NCI-H187 (cell line): ENCODE measurements around the gene ISX.
"Not testable (repeated sequence)": the region's sequence is repeated elsewhere in the genome, so short reads cannot be mapped to it uniquely, and the experiment has no call there.

Experiments used
- DNase-seq, 2 experiments: peaks; one replicate each; lab custom pipeline; 2025; lab: John Stamatoyannopoulos, UW

ISX gene

GRCh38 chr22:35065796-35066218 is at the start of gene ISX:
ISX (plus strand) TSS chr22:35066158; CDS start chr22:35067088, 930 bp downstream.
- DNase-seq: no peak

DNA sequence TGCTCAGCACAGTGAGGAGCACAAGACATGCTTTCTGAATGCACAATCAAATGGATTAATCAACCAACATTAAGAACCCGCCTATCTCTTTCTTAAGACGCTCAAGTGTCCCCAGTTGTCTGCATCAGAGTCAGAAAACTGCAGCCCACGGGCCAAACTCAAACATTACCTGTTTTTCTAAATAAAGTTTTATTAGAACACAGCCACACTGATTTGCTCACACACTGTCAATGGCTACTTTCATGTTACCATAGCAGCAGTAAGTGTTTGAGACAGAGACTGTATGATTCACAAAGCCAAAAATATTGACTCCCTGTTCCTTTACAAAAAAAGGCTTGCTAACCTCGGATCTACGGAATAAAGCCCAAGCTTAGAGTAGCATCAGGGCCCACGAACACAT is 49.0 kb upstream of the ISX start:
- DNase-seq: no peak

- no peak for DNase-seq
These were observed 47.0 kb upstream of the ISX start for GRCh38 chr22:35018995-35019394.

DNA sequence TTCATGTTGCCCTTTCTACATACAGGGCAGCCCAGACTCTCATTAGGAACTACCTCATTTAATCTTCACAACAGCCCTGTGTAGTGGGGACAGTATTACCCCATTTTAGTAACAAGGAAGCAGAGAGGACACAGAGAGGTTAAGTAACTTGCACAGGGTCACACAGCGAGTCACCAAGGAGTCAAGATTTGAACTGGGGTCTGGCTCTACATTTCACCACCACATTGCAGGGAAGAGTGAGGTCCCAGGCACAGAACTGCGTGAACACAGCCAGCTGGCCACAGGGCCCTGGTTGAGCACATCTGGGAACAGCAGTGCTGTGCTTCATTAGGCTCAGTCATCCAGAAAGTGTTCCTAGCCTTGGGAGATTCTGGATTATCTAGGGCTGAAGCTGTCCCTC is 45.4 kb upstream of the ISX start:
- DNase-seq: no peak

DNA sequence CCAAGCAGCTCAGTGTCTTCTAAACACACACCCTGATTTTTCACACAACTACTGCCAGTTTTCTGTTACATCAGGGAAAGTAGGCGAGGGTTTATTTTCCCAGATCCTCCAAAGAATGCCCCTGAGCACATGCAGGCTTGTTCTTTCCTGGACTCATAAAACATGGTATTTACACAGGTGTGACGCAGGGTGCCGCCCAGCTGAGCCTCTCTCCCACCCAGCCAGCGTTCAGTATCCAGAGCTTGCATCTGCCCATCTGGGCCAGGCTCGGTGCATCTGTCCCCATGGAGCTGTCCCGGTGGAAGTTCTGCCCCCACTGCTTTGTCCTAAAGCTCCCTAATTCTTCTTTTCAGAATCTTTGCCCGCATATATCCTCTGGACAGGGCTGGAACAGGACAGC is 44.8 kb upstream of the ISX start:
- DNase-seq: no peak

DNA sequence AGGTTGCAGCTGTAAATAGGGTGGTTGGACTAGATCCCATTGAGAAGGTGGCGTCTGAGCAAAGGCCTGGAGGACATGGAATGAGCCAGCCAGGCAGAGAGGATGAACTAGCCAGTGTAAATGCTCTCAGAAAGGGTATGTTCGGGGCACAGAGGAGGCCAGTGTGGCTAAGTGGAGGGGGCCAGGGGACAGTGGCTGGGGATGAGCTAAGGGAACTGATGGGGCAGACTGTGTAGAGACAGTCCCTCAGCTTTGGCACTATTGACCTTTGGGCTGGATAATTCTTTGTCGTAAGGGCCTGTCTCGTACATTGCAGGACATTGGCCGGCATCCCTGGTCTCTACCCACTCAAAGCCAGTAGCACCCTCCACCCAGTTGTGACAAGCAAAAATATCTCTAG is 43.7 kb upstream of the ISX start:
- no peak for DNase-seq

DNA sequence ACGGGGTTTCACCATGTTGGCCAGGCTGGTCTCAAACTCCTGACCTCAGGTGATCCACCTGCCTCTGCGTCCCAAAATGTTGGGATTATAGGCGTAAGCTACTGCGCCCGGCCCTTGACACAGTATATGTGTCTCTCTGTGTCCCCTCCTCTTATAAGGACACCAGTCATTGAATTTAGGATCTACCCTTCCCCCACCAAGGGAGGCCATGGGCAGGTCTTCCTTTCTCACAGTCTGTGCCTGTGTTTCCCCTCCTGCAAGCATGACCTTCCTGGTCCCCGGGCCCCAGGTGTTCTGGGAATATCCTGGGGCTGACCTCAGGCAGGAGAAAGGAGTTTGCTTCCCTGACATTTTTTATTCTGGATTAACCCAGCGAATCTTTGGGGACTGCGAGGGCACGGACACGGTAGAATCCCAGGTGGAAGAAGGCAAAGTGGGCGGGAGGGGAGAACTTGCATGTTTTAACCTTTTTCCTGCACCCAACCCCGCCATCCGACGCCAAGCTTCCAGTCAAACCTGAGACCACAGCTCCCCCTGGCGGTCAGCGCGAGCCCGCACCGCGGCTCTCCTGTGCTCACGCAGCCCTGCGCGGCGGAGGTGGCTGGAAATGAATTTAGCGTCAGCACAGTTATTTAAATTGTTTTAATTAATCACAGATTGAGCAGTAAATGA is 42.1 kb upstream of the ISX start:
- no peak for DNase-seq

DNA sequence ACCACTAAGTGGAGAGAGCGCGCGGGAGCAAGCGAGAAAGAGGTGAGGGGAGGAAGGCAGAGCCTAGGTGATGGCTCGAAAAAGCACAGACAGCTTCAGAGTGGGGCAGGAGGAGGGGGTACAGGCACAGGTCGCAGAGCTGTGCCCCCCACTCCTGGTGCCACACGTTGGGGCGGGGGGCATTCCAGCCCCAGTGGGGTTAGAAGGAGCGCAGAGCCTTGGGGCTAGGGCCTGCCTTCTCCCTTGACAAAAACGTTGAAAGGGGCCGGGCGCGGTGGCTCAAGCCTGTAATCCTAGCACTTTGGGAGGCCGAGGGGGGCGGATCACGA is 41.6 kb upstream of the ISX start:
- DNase-seq: no peak

DNA sequence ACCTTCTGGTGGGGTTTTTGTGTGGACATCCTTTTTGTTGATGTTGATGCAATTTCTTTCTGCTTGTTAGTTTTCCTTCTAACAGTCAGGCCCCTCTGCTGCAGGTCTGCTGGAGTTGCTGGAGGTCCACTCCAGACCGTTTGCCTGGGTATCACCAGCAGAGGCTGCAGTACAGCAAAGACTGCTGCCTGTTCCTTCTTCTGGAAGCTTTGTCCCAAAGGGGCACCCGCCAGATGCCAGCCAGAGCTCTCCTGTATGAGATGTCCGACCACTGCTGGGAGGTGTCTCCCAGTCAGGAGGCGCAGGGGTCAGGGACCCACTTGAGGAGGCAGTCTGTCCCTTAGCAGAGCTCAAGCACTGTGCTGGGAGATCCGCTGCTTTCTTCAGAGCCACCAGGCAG is 35.8 kb upstream of the ISX start:
- not testable (repeated sequence) for DNase-seq

DNA sequence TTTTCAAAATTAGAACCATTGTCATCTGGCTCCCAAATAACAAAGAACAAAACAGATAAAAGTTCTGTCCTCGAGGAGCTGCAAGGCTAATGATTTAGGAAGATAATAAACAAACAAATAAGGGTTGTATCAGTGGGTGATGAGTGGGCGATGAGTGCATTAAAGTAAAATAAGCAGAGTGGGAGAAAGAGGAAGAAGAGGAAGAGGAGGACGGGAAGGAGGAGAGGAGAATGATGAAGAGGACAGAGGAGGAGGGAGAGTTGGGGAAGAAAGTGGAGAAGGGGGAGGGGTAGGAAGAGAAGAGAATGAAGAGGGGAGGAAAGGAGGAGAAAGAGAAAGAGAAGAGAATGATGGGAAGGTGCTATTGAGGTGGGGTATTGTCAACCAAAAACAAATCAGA is 33.4 kb upstream of the ISX start:
- no peak for DNase-seq

GRCh38 chr22:35033635-35034296 is 32.2 kb upstream of the ISX start:
- DNase-seq: no peak

GRCh38 chr22:35034963-35035362 is 31.0 kb upstream of the ISX start:
- DNase-seq: no peak

DNA sequence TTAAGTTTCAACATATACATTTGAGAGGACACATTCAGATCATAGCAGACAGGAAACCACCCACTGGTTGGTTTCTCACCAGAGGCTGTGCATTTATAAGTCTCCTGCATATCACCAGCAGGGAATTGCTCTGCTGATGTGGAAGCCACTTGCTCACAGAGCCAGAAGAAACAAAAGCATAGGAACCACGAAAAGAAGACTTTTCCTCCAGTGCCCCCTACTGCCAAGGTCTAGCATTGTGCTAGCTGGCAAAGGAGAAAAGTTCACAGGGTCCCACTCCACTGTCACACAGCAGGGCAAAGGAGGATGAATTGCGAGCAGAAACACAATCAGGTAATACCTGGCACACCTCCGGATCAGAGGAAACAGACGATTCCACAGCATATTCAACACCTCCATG is 28.9 kb upstream of the ISX start:
- DNase-seq: no peak

DNA sequence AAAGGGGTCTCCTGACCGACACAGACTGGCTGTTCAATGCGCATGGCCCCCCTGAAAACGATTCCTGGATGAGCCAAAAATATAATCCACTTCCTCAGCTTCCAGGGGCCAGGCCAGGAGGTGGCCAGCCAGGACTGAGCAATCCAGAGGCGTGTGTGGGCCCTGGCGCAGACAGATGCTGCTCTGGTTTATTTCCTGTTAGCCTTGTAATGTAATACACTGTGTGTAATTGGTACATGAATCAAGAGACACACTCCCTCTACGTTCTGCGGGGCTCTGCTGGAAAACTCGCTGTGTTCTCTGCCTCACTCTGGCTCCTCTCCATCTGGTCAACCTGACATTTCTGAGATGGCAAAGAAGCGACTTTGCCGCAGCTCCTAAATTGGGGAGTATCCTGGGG is 26.3 kb upstream of the ISX start:
- no peak for DNase-seq

GRCh38 chr22:35043252-35043933 is 22.6 kb upstream of the ISX start:
- DNase-seq: no peak

DNA sequence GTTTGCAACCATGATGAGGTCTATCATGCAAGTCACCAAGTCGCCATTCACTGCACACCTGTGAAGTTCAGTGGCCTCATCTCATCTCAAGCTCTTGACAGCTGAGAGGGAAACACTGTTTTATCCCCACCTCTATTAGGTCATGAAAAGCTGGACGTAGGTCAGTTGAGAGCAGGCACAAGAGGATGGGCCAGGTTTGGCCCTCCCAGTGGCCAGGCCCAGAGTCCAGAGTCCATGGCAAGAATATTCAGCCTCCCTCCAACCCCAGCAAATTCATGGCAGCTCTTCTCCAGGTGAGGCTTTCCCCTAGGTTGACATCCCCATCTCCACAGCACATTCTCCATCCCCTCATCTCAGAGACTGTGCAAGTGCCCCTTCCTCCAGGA is 22.0 kb upstream of the ISX start:
- no peak for DNase-seq

- no peak for DNase-seq
These were observed 21.2 kb upstream of the ISX start for GRCh38 chr22:35044607-35045390.

GRCh38 chr22:35045451-35045850 is 20.5 kb upstream of the ISX start:
- no peak for DNase-seq

DNA sequence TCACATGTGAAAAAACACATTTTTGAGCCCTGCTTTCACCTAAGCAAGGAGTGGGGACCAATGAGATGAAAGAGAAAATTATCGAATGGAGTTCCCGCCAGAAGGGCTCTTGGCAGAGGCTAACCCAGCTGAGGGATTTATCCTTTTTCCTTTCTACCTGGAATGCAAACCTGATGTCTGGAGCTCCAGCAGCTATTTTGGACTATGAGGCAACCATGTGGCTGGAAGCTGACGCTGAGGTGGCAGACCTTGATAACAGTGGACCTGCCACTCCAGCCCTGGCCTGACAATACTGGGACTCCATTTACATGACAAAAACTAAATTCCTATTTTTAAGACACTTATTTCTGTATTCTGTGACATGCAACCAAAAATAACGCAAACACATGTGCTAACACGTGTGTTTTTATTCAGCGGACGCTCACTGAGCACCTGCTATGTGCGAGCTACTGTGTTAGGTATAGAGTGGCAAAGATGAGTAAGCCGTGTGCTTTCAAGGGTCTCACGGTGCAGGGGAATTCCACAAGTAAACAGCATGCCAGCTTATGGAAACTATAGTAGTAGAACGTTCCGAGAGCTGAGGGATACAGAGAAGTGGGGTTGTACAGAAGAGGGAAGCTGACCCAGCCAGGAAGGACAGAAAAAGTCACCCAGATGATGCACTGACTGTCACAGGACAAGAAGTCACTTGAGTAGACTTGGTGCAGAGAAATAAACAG is 19.1 kb upstream of the ISX start:
- DNase-seq: no peak

GRCh38 chr22:35050038-35050437 is 15.9 kb upstream of the ISX start:
- DNase-seq: not testable (repeated sequence)

DNA sequence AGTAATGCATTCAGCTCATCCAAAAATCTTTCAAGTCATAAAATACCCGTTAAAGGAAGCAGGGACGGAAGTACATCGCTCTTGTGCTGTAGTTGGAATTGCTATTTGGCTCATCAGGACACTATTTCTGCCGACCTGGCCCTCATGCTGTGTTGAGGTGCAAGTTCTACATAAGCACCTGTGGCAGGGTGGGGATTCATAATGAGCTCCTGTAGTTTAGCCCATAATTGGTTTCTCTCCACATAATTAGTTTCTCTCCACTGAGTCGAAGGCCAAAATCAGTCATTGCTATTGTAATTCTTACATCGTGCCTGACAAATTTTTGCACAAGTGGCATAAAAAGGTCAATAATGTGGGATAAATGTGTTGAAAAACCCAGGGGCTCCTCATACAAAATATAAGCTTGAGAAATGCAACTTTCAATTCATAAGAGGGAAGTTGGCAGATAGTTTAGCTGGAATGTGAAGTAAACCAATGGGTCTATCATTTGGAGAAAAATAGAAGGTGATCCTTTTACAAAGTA is 14.9 kb upstream of the ISX start:
- DNase-seq: no peak

DNA sequence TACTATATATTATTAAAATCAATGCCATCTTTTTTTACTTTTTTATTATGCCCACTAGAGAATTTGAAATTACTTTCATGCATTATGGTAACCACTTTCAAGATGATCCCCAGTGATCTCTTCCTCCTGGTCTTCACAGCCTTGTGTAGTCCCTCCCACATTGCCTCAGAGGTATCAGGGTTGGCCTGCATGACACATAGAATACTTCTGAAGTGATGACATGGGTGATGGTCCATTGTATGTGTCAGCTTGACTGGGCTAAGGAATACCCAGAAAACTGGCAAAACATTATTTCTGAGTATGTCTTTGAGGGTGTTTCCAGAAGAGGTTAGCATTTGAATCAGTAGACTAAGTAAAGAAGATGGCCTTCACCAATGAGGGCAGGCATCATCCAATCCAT is 14.2 kb upstream of the ISX start:
- no peak for DNase-seq
